ENCODE results near the gene ARHGDIA.

The ARHGDIA gene

GRCh38 chr17:81865733-81866439 lies 5.3 kb downstream of the ARHGDIA start:
- in situ Hi-C loops (cut with MboI; ENCODE audit: low sequenced_read_pairs), result no loop called here

- in situ Hi-C loops (cut with MboI; ENCODE audit: low sequenced_read_pairs), result no loop called here
Observed at GRCh38 chr17:81865358-81865732, 5.8 kb downstream of the ARHGDIA start.

- in situ Hi-C loops (cut with MboI; ENCODE audit: low sequenced_read_pairs), result no loop called here
Observed at GRCh38 chr17:81863833-81864768, 7.0 kb downstream of the ARHGDIA start.

DNA sequence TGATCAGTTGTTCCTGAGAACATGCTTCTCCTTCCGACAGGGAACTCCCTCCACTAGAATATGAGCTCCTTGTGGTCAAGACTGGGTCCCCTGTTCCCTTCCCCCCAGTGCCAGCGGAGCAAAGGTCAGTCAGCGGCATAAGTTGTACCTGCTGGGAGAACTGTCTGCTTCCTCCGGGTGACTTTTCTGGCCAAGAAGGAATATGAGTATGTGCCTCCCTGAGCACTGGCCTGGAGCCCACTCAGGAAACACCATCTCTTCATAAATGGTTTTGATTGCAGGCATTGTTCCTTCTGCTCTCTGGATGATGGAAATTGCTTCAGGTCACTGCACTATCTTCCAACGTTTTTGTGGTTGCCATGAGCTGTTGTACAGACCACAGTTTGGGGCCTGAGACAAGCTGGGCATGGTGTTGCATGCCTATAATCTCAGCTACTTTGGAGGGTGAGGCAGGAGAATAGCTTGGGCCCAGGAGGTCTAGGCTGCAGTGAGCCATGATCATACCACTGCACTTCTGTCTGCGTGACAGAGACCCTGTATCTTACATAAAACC lies 7.9 kb downstream of the ARHGDIA start:
- in situ Hi-C loops (cut with MboI; ENCODE audit: low sequenced_read_pairs), result no loop called here

DNA sequence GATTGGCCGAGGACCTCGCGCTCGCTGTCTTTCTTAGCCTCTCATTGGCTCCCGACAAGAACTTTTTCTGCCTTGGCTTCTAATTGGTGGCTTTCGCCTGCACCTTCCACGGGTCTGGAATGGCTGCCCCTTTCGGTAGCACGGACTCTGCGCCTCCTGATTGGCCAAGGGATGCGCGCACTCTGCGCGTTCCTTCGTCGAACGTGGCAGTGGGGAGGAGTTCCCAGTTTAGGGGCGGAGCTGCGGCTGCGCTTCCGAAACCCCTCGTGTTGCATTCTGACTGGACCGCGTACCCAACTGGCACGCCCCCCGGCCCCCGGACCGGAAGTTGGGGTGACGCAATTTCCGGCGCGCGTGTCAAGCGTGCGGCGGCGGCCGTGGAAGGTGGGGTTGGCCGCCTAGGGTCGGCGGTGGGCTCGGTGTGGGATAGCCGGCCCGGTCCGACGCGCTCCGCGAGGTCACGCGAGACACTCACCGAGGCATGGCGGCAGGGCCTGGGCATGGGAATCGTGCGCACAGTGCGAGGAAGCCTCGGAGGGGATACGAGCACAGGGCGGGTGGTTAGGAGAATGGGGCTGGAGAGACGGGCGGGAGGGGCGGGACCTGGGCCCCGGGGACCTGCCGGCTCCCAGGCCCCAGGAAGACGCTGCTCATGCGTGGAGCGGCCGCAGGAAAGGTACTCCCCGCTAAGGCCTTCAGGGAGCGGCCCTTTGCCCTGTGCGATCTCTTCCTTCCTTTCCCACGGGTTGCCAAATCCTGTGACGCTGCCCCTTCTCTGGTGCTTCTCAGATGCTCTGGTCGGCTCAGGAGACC lies 10.2 kb downstream of the ARHGDIA start:
- in situ Hi-C loops (cut with MboI; ENCODE audit: low sequenced_read_pairs), result no loop called here

DNA sequence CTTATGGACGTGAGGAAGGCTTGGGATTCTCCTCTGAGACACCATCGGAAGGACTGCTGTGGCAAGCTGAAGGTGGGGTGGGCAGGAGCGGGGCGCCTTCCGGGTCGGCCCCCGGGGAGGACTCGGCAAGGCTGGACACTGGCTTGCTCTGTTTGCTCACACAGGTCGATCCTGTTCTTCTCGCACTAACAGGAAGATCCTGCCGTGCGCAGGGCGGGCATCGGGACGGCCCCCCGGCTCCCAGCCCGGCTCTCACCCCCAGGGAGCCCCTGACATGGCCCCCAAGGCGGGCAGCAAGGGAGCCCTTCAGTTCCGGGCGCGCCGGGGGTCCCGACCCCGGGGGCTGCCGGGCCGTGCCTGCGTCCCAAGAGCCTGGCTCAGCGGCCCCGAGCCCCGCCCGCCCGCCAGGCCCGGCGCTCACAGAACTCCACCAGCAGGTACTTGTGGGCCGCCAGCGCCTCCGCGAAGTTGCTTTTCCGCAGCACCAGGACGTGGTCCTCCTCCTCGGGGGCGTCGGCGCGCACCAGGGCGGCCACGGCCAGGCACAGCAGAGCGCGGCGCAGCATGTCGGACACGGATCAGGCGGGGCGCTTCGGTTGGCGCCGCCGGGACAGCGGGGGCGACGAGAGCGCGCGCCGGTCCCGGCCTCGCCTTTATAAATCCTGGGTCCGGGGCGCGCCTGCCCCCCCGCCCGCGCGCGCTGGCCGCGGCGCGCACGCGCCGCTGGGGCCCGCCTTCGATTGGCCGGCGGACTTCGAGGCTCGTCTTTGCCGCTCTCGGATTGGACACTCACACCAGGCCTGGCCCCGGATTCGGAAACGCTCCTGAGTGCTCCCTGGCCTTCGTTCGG lies 11.0 kb downstream of the ARHGDIA start, which contains the start of gene P4HB:
Gene P4HB (minus strand): TSS at position 630 of the 850 bp plus-strand sequence. CDS start 64 bp downstream, at position 566.
- in situ Hi-C loops (cut with MboI; ENCODE audit: low sequenced_read_pairs), result no loop called here

DNA sequence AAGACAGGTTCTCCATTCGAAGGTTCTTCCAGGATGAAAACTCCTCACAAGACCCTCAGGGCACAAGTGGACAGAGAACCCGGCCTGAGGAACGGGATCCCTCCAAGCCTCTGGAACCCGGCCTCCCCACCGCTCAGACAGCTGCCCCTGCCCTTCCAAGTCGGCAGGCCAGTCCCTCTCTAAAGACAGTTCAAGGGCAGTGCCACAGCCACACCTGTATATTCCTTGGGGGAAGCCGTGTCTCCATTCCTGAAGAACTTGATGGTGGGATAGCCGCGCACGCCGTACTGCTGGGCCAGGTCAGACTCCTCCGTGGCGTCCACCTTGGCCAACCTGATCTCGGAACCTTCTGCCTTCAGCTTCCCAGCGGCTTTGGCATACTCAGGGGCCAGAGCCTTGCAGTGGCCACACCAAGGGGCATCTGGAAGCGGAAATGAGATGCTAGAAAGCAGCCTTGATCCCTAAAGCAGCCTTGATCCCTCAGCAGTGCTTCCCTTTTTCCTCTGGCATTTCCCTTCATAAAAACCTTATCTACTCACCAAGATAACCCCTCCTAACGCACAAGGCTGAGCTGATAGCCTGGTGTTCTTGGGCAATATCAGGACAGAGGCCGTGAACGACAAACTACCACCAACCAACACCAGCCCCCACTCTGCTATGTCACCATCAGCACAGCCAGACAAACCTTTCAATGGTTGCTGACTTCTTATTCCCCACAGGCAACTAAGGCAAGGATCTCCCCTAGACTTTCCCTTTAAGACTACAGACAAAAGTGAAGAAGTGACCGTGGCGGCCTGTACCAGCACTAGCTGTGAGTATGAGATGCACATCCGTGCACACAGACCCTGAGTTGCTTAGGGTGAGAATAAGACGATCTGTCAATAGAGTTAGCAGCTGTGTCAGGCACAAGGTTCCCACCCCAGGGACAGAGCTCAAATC lies 11.9 kb downstream of the ARHGDIA start:
- in situ Hi-C loops (cut with MboI; ENCODE audit: low sequenced_read_pairs), result no loop called here

DNA sequence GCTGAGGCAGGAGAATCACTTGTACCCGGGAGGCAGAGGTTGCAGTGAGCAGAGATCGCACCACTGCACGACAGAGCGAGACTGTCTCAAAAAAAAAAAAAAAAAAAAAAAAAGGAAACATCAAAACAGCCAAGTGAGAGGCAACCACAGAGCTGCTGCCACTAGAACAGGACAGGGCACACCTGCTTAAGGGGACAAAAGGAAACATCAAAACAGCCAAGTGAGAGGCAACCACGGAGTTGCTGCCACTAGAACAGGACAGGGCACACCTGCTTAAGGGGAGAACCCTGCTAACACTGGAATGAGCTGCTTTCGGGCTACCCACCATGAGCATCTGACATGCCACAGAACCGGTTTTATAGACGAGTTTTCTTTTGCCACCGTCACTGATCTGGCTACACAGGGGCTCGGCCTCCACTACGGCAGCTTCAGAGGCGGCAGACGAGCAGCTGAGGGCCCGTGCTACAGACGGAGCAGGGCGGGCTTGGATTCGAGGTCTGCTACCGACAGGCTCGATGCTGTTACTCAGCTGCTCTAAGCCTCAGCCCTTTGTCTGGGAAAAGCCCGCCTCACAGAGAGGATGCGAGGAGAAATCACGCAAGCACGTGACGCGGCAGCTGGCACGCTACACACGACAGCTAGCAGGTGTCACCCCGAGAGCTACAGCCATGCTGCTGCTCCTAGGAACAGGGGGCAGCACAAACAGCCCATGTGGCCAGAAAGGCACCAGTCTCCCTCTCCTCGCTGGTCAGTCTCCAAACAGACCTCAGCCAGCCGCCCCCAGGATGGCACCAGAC lies 12.8 kb downstream of the ARHGDIA start:
- in situ Hi-C loops (cut with MboI; ENCODE audit: low sequenced_read_pairs), result no loop called here

DNA sequence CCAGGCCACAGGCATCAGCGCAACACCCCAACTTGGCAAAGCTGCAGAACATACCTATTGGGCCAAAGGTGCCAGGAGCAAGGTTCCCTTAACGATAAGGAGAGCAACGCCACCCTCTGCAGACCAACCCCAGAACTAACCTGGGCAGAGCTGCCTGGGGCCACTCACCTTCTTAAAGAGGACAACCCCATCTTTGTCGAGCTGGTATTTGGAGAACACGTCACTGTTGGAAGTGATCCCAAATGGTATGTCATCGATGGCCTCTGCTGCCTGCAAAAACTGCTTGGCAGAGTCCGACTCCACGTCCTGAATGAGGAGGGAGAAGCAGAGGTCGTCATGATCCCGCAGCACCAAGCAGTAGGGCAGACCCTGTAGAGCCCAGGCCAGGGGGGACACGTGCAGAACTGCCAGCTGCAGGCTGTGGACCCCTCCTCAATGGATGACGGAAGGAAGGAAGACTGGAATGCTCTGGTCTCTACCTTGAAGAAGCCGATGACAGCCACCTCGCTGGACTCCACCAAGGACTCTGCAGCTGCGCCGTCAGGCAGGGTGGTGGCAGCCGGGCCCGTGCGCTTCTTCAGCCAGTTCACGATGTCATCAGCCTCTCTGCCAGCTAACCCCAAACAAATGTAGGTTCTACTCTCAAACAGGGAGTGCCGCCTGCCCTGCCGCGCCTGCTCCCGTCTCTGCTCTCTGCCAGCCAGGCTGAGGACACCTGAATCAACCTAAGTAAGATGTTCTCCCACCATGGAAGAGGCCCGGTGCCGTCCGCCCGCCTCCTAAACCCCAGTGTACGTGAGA lies 16.0 kb downstream of the ARHGDIA start:
- in situ Hi-C loops (cut with MboI; ENCODE audit: low sequenced_read_pairs), result no loop called here

DNA sequence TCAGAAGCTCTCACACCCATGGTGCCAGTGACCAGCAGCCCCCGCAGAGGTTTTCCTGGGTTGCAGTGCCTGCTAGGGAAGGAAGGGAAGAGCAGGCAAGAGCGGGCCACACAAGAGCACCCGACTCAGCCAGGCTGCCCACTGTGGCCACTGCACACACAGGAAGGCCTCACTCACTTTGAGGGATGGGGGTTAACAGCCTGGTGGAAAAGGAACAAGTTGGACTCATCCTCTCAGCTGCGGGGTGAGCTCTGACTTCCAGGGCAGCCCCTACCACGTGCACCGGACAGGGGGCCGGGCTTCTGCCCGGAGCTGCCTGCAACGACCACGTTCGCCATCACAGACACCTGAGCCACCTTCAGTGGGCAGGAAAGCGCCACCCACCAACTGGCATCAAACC lies 18.9 kb downstream of the ARHGDIA start:
- in situ Hi-C loops (cut with MboI; ENCODE audit: low sequenced_read_pairs), result no loop called here

DNA sequence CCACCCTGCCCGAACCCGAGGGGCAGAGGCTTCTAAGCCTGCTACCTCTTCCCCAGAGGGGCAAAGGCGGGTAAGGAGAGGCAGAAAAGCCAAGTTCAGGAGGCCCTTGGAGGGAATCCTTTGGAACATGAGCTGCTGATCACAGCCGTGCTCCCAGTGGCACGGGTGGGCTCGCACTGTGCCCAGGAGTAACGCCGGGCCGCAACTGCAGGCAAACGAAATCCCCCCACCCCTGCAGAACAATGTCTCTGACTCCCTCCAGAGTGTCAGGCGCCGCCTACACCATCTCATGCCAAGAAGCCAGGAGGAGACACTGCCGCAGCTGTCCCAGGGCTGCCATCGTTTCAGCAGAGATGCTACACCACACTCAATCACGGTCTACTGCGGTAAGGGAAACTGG lies 19.7 kb downstream of the ARHGDIA start:
- in situ Hi-C loops (cut with MboI; ENCODE audit: low sequenced_read_pairs), result no loop called here

DNA sequence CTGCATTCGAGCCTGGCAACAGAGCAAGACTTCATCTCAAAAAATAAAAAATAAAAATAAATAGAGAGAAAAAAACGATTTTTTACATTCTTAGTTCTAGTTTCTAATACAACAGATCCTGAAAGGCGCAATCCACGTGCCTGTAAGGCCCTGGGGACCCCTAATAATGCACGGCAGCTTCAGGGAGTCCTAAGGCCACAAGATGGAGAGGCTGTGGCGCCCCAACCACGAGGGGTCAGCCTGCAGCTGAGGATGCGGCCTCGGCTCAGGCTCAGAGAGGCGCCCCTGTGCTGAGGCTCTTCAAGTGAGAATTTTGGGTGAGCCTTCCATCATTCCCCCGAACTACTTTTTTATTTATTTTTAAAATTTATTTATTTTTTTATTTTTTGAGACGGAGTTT lies 21.7 kb downstream of the ARHGDIA start:
- in situ Hi-C loops (cut with MboI; ENCODE audit: low sequenced_read_pairs), result no loop called here

GRCh38 chr17:81846743-81847689 lies 24.1 kb downstream of the ARHGDIA start:
- in situ Hi-C loops (cut with MboI; ENCODE audit: low sequenced_read_pairs), result no loop called here

DNA sequence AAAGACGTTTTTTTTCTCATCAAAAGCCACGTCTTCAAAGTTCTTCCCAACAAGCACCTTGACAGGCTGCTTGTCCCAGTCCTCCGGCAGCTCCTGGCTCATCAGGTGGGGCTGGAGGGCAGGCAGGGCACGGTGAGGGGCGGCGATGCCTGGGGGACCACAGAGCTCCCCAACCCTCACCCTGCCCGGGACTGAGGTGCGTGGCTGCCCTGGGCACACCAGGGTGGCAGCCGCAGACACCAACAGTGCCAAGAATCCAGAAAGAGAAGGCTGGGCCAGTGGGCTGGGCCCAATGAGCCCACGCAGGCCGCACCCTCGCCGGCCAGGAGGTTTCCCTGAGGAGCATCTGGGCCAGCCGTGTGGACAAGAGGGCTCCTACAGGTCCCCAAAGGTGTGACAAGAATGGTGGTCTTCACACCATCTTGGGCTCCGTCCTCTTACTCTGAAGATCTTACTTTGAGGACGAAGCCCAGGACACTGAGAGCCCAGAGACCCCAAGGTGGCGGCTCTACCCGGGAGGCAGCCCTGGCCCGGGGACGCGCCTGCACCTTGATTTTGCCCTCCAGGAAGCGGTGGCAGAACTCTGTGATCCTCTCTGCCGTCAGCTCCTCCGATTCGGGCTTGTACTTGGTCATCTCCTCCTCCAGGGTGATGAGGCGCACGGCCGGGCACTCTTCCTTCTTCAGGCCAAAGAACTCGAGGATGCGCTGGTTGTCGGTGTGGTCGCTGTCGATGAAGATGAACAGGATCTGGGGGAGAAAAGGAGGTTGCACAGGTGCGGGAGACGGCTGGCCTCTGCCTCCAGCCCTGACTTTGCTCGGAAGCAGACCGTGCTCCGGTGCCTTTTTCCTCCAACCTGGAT lies 25.0 kb downstream of the ARHGDIA start:
- in situ Hi-C loops (cut with MboI; ENCODE audit: low sequenced_read_pairs), result no loop called here

GRCh38 chr17:81845361-81845760 lies 25.8 kb downstream of the ARHGDIA start:
- in situ Hi-C loops (cut with MboI; ENCODE audit: low sequenced_read_pairs), result no loop called here

All from HL-60/S4 treated with phorbol 12-myristate 13-acetate at 8.2 ng/mL for 4 days and 3 days (cell line).